NCI-H524 treated with DMSO at 0.1 percent for 48 hours (cell line): ENCODE results near the gene GSTM4.
"Not testable (repeated sequence)": the region's sequence is repeated elsewhere in the genome, so short reads cannot be mapped to it uniquely, and the experiment has no call there.

ENCODE experiments used
- DNase-seq: peaks from one replicate; lab custom pipeline; 2025; lab: John Stamatoyannopoulos, UW

The GSTM4 gene

GRCh38 chr1:109639063-109639840 is 16.6 kb upstream of the GSTM4 start:
- no peak for DNase-seq

GRCh38 chr1:109639841-109640184 is 16.1 kb upstream of the GSTM4 start:
- no peak for DNase-seq

DNA sequence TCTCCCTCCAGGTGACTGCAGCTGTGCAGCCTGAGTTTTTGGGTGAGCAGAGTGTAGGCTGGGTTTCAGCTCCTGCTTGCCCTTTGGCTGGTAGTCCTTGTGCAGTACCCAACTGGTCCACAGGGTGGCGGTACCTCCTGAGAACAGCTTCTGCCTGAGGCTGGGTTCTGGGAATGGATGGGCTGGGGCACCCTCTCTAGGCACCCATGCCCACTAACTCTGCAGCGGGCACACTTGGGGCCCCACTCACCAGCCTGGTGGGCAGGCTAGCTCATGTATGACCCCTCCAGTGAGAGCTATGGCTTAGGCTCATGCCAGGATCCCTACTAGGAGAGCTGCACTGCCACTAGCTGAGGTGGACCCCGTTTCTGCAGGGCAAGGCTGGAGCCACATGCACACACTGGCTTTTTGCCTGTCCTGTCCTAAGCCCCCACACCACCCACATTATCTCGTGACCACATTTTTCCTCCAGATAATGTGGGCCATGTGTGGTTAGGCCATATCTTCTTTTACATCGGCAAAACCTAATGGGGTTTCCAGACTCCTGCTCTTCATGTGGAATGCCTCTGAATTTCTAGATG is 15.5 kb upstream of the GSTM4 start:
- no peak for DNase-seq

GRCh38 chr1:109641078-109641740 is 14.7 kb upstream of the GSTM4 start:
- no peak for DNase-seq

DNA sequence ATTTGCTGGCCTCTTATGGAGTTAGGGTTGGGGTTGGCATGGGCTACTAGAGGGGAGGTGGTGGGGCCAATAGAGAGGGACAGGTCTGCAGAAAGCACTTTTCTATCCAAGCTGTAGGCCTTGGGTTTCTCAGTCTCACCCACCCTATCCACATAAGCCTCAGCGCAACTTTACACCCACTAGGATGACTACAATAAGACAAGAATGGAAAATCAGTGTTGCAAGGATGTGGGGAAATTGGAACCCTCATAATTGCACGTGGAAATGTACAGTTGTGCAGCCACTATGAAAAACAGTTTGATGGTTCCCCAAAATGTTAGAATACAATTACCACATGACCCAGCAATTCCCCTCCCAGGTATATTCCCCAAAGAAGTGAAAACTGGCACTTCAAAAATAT is 14.0 kb upstream of the GSTM4 start:
- no peak for DNase-seq

- DNase-seq, result no peak
Observed at GRCh38 chr1:109642626-109643025, 13.3 kb upstream of the GSTM4 start.

DNA sequence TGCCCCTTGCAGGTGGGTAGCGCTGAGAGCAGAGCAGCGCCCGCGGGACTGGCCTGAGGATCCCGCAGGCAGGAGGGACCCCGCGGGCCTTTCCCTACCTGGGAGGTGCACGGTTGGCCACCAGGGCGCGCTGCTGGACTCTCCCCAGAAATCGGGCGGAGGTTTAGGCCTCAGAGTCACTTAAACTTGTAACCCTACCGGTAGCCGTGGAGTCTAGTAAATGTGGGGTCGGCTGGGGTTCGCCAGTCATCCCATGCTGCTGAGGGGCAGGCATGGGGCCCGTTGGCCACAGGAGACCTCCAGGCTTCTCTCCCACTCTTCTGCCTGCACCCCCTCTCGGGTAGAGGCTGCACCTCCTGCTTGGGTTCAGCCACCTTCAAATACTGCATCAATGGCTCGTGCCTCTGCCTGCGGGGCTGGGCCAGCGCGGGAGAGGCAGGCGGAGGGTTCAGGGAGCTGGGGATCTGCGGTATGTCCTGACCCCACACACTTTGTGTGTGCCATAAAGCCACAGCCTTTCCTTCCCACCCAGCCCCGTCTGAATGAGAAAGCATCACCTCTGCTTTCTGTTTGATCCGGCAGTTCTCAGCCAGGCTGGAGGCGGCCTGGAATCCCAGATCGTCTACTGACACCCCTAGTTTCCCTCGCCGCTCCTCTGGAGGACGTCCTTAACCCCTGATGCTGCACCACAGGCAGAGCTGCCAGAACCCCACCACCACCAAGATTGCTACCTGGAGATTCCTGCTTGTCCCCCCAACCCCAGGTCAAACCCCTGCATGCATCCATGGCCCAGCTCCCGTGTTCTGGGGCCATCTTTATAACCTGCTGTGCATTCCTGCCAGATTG is 12.3 kb upstream of the GSTM4 start:
- DNase-seq, result peak; percentile 25

DNA sequence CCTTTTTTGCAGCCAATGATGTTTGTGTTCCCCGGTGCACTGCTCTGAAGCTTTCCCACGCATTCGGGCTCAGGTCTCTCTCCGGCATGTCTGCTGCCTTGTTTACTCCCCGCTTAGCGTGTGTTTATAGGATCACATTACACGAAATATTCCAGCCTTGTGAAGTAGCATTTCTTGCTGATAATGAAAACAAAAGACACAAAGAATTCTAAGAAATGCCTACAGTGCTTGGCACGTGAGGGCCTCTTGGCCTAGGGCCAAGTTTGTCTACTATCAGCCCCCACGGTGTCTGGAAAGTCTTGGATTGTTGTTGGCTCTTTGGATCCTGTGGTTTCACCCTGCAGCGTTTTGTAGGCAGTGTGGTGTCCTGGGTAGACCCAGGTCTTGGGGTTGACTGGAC is 11.2 kb upstream of the GSTM4 start:
- DNase-seq, result no peak

DNA sequence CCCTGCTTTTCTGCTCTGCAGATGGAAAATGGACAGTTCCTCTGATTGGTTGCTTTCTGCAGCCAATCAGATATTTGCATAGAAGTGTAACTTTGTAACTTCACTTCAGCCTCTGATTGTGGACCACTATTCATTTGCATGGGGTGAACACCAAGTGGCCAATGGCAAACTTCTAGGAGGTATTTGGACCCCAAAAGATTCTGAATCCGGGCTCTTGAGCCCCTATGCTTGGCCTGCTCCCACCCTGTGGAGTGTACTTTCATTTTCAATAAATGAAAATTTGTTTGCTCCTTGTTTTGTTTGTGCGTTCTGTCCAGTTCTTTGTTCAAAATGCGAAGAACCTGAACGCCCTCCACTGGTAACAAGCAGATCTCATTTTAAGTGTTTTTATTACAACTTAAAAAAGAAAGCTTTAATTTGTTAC is 6.4 kb upstream of the GSTM4 start:
- DNase-seq, result no peak

DNA sequence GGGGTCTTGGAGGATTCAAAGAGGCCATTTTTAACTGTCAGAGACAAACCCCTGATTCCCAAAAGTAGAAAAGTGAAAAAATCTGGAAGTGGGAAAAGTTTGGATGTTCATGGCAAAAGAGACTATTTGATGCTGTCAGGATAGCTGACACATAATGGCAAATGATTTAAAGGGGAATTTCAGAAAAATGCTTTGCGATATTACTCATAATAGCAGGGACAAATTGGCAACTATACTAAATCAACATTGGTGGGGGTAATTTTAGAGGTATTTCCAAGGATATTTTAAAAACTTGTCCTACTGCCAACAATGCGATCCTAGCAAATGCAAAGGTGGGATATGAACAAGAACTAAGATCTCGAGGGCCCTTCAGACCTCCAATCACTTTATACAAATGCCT is 5.3 kb upstream of the GSTM4 start:
- no peak for DNase-seq

- DNase-seq, result no peak
Observed at GRCh38 chr1:109652402-109652801, 3.5 kb upstream of the GSTM4 start.

GRCh38 chr1:109653306-109653705 is 2.6 kb upstream of the GSTM4 start:
- DNase-seq, result no peak

DNA sequence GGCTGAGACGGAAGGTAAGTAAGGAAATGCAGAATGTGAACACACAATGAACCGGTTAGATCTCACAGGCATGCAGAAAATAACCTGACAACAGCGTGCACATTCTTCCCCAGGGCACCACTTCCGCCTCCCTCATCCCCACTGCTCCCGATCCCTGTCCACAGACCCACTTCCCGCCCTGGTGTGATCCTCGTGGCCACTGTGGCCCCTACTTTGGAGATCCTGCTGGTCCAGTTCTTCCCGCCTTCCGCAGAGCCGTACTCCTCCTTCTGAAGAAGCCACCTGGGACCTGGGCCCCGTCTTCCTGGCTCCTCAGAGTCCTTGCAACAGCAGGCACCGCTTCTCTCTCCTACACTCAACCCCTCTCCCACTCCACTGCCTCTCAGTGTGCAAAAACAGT is 1.4 kb upstream of the GSTM4 start:
- no peak for DNase-seq

GRCh38 chr1:109657395-109657794 is 1.5 kb downstream of the GSTM4 start:
- no peak for DNase-seq

DNA sequence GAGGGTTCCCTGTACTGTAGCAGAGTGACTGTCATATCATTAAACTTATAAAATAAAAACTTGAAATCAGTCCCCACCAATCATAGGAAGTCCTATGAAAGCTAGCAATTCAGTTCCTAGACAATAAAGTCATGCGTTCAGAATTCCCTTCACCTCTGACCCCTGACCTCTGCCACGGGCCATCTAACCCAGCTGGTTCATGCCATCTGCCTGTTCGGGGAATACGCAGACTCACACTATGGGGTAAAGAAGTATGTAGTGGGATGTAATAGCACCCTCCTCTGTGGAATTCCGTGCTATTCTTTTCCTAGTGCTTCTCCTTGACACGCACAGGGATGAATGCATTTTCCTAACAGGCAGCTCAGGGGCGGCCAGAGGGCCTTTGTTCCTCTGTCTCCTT is 2.1 kb downstream of the GSTM4 start:
- DNase-seq, result no peak

DNA sequence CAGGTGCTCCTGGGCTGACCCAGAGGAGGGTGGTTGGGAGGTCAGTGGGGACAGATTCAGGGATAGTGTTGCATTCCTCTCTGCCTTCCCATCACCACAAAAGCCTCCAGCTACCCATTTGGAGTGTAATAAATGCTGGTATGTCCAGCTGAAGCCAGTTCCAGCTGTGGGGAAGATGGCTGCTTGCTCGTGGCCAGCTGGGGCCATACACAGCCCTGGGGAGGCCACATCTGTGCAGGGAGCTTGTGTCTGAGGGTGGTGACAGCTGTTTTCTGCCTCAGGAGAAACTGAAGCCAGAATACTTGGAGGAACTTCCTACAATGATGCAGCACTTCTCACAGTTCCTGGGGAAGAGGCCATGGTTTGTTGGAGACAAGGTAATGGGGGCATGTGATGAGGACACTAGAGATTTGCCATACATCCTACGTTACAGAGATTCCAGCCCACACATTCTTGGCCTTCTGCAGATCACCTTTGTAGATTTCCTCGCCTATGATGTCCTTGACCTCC is 2.7 kb downstream of the GSTM4 start:
- DNase-seq, result no peak

DNA sequence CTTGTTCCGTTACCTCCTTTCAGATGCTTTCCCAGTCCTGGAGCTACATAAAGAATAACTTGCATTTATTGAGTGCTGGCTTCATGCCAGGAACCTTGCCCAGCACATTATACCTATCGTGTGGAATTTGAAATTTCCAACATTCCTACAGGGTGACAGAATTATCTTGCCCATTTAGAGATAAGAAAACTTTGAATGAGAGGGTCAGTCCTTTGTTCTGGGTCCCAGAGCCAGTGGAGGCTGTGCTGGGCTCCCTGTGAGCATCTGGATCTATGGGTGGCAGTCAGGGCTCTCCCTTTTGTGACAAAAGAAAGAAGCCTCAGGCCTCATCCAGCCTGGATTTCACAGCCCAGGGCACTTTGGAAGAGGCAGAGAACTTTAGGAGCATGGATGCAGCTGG is 3.2 kb downstream of the GSTM4 start:
- DNase-seq, result no peak

DNA sequence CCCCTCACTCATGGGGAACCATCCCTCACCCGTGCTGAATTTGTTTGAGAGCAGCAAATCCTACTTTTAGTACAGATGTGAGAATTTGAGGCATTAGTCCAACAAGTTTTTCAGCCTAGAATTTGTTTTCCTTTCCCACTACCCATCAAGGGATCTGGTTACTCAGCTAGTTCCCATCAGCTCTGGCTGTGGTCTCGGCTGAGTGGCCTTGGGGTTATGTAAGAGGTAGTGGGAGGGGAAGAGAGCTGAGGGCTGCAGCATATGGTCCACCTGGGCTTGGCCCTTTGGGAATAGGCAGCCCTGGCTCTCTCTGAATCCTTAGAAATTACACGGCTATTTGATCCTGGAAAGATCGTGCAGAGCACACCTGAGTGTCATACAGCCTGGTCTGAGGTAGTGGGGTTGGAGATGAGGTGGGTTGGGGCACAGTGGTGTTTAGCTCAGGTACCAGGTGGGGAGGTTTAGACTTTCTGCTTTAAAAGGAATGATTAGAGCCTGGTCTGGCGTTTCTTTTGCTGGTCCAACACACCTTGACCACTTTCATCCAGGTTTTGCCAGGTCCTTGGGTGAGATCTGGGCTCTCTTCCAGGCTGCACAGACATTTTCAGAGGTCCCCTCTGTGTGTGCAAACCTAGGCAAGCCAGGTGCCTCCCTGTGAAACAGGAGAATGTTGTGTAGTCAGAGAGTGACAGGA is 4.2 kb downstream of the GSTM4 start:
- DNase-seq, result peak; percentile 65

DNA sequence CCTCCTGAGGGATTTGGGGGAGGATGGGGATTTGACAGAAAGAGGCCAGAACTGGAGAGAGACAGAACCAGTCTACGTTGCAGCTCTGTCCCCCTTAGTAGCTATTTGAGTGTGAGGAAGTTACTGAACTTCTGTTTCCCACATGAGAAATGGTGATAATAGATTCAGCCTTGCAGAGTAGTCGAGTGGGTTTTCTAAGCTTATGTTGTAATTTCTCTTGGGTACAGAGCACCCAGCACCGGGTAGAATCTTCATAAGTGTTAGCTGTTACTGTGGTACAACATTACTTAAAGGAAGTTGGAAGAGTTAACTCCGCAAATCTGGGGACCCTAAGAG is 4.8 kb downstream of the GSTM4 start:
- DNase-seq, result not testable (repeated sequence)

DNA sequence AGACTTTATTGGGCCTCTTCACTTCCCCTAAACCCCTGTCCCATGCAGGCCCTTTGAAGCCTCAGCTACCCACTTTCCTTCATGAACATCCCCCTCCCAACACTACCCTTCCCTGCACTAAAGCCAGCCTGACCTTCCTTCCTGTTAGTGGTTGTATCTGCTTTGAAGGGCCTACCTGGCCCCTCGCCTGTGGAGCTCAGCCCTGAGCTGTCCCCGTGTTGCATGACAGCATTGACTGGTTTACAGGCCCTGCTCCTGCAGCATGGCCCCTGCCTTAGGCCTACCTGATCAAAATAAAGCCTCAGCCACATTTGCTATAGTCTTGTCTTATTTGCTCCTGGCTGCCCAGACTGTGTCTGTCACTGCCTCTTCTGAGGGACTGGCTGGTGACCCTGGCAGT is 5.5 kb downstream of the GSTM4 start:
- DNase-seq, result no peak

DNA sequence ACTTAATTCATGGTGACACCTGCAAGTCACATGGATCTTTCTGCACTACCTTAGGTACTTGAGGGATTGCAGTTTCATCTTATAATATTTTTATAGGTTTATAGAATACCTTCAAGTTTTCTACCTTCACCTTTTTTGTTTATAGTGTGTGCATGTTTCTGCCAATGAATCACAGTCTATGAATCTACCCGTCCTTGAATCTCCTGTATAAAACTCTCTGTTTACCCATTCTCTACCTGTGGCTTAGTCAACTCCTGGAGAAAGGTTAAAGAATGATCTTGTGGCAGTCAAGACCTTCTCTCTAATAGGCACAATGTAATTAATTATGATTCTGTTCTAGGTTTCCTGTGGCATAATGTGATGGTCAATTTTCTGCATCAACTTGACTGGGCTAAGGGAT is 8.8 kb downstream of the GSTM4 start:
- no peak for DNase-seq
